Keratinocyte (primary cell): Measurements from ENCODE around the gene CACNA1C.

Experiments
- CTCF ChIP-seq, 3 experiments: IDR thresholded peaks in 1 of 3; conservative IDR thresholded peaks in 1 of 3; optimal IDR thresholded peaks in 1 of 3; 2 replicates in 2 of 3; 3 replicates in 1 of 3; pipeline versions ENCODE3 to v1.5.1; 2011; ENCODE audit warnings: low read length in 3 of 3, mild to moderate bottlenecking in 3 of 3, moderate library complexity in 2 of 3, control low read depth in 1 of 3, inconsistent platforms in 1 of 3; ENCODE audit not compliant: insufficient read depth in 2 of 3; ENCODE audit errors: extremely low read depth in 1 of 3
- EZH2 ChIP-seq: IDR thresholded peaks from one replicate; pipeline ENCODE4 v1.6.1; 2012; ENCODE audit warnings: inconsistent platforms, mild to moderate bottlenecking, low read length, moderate library complexity

- TF ChIP-seq CTCF (optimal IDR thresholded peaks at IDR 0.05 in 1 of 3, IDR thresholded peaks at IDR 0.05 in 1 of 3, conservative IDR thresholded peaks at IDR 0.05 in 1 of 3; ENCODE audit: extremely low read depth in 1 of 3, insufficient read depth in 2 of 3, low read length in 3 of 3) (no peak), EZH2 (no peak)
Observed at GRCh38 chr12:2035431-2036055, 17.2 kb upstream of the CACNA1C start.
